Esophagus squamous epithelium (tissue), 5 donors: ENCODE measurements around the gene ATP6AP1. TPM values are rescaled to one million over a fixed set of nuclear protein-coding genes. Genes with fewer than 3 reads are reported as not detected.

ENCODE experiments used
- DNase-seq: peaks from one replicate; lab custom pipeline; 2025; lab: John Stamatoyannopoulos, UW
- H3K27ac ChIP-seq, 4 donors: fragments of 200-600 bp; sonication (generic); one replicate each; pipeline ENCODE4 v1.5.1; 2016 to 2019; ENCODE audit warnings: mild to moderate bottlenecking in 1 of 4
- H3K27me3 ChIP-seq, 4 donors: fragments of 200-600 bp; sonication (generic); 1 replicate in 3 of 4; 2 replicates in 1 of 4; pipeline versions ENCODE4 v1.5.1 to v1.6.0; 2017 to 2021; ENCODE audit warnings: antibody characterized with exemption in 1 of 4
- H3K36me3 ChIP-seq, 3 donors: fragments of 200-600 bp; sonication (generic); one replicate each; pipeline ENCODE4 v1.5.1; 2016 to 2019
- H3K4me1 ChIP-seq, 3 donors: fragments of 200-600 bp; sonication (generic); one replicate each; pipeline ENCODE4 v1.5.1; 2017 to 2019
- H3K4me3 ChIP-seq, 4 donors: fragments of 200-600 bp; sonication (generic); 1 replicate in 3 of 4; 2 replicates in 1 of 4; pipeline ENCODE4 v1.5.1; 2016 to 2019; ENCODE audit warnings: mild to moderate bottlenecking in 2 of 4, moderate library complexity in 1 of 4
- H3K9me3 ChIP-seq, 3 donors: fragments of 200-600 bp; sonication (generic); one replicate each; pipeline ENCODE4 v1.5.1; 2016 to 2019
- POLR2A ChIP-seq, 4 donors: fragments of 450-650 bp; IDR thresholded peaks; one replicate each; pipeline ENCODE4 v1.6.1; 2017; ENCODE audit warnings: antibody characterized with exemption in 4 of 4, mild to moderate bottlenecking in 4 of 4, moderate library complexity in 3 of 4
- WGBS, 2 donors: methylation state at CpG; one replicate each; pipeline ENCODE4 v1.1.5; 2018; 5-methylcytosine and 5-hydroxymethylcytosine counted together
- intact Hi-C: fragments of 100-400 bp; cut with DNase I; formaldehyde crosslinking; loops from one replicate; pipeline ENCODE4 v1.15.0; 2022
- total RNA-seq, 4 donors: library from RNA; depleted of rRNA; stranded (reverse); fragments of >200 nt; gene quantifications; one replicate each; pipeline ENCODE4 v1.1.0, GENCODE V29; 2016
- TF ChIP-seq, protein P1 (sequence below), 6 experiments: fragments of 450-650 bp in 4 of 6; fragments of 200-600 bp in 2 of 6; sonication (generic) in 2 of 6; IDR thresholded peaks; one replicate each; pipeline ENCODE4 v1.5.1; 2016 to 2019; ENCODE audit warnings: antibody characterized with exemption in 6 of 6, mild to moderate bottlenecking in 4 of 6, moderate library complexity in 4 of 6
- donor health status: DM: yes; HTN: yes; CAD: no.

Gene ATP6AP1
- total RNA-seq, 4 donors from 2014 or later, result 28.5 to 83.8 (median 37.2) TPM

GRCh38 chrX:154463611-154464220 is 35.2 kb downstream of the ATP6AP1 start:
- no peak for DNase-seq
- 92% methylated on average over 7 of the region's 36 CpGs; no CpG with 5 or more reads in 1 of the 2 donors for WGBS, 2 donors
- TF ChIP-seq, protein P1, sequence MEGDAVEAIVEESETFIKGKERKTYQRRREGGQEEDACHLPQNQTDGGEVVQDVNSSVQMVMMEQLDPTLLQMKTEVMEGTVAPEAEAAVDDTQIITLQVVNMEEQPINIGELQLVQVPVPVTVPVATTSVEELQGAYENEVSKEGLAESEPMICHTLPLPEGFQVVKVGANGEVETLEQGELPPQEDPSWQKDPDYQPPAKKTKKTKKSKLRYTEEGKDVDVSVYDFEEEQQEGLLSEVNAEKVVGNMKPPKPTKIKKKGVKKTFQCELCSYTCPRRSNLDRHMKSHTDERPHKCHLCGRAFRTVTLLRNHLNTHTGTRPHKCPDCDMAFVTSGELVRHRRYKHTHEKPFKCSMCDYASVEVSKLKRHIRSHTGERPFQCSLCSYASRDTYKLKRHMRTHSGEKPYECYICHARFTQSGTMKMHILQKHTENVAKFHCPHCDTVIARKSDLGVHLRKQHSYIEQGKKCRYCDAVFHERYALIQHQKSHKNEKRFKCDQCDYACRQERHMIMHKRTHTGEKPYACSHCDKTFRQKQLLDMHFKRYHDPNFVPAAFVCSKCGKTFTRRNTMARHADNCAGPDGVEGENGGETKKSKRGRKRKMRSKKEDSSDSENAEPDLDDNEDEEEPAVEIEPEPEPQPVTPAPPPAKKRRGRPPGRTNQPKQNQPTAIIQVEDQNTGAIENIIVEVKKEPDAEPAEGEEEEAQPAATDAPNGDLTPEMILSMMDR (IDR thresholded peaks at IDR 0.05), result no peak
- TF ChIP-seq POLR2A (IDR thresholded peaks at IDR 0.05), result no peak
- intact Hi-C loops, result no loop called here
- no peak overlapping the region for H3K4me3 ChIP-seq
- peaks cover 0 to 59% (median 0%) of the 10 kb centered on the region in 3 donors for H3K36me3 ChIP-seq
- H3K27ac ChIP-seq, result no peak overlapping the region
- no peaks in the 10 kb centered on the region for H3K27me3 ChIP-seq
- no peaks in the 10 kb centered on the region for H3K9me3 ChIP-seq
- H3K4me1 ChIP-seq, result peaks cover 5 to 21% (median 7%) of the 10 kb centered on the region in 3 donors

- Histone ChIP-seq H3K4me3 (no peak overlapping the region), H3K9me3 (no peaks in the 10 kb centered on the region), H3K36me3 (peaks cover 0 to 71% (median 0%) of the 10 kb centered on the region in 3 donors), H3K4me1 (peaks cover 0 to 10% (median 3%) of the 10 kb centered on the region in 3 donors), H3K27me3 (no peaks in the 10 kb centered on the region), H3K27ac (no peak overlapping the region)
- intact Hi-C loops, result no loop called here
- 98% methylated on average over 10 of the region's 28 CpGs; no CpG with 5 or more reads in 1 of the 2 donors for whole genome bisulfite sequencing, 2 donors
- no peak for DNase-seq
- no peak for TF ChIP-seq POLR2A (IDR thresholded peaks at IDR 0.05)
- TF ChIP-seq, protein P1 (IDR thresholded peaks at IDR 0.05), result no peak
These were observed 36.4 kb downstream of the ATP6AP1 start for GRCh38 chrX:154464806-154465365.

- intact Hi-C loops, result no loop called here
- DNase-seq, result no peak
- Histone ChIP-seq H3K9me3 (no peaks in the 10 kb centered on the region), H3K4me1 (peaks cover 0 to 2% (median 0%) of the 10 kb centered on the region in 3 donors), H3K4me3 (no peak overlapping the region), H3K27me3 (no peaks in the 10 kb centered on the region), H3K27ac (no peak overlapping the region), H3K36me3 (peaks cover 0 to 78% (median 0%) of the 10 kb centered on the region in 3 donors)
- WGBS, 2 donors, result no CpG with 5 or more reads among the region's 14 CpGs
- no peak for TF ChIP-seq POLR2A (IDR thresholded peaks at IDR 0.05)
- TF ChIP-seq, protein P1 (IDR thresholded peaks at IDR 0.05), result no peak
These were observed 37.1 kb downstream of the ATP6AP1 start for GRCh38 chrX:154465601-154466000.

- no peak overlapping the region for H3K27ac ChIP-seq
- H3K4me1 ChIP-seq, result no peaks in the 10 kb centered on the region
- H3K4me3 ChIP-seq, result no peak overlapping the region
- no peaks in the 10 kb centered on the region for H3K9me3 ChIP-seq
- 92% methylated on average over 5 of the region's 32 CpGs; no CpG with 5 or more reads in 1 of the 2 donors for WGBS, 2 donors
- TF ChIP-seq, protein P1 (IDR thresholded peaks at IDR 0.05), result no peak
- TF ChIP-seq POLR2A (IDR thresholded peaks at IDR 0.05), result no peak
- H3K27me3 ChIP-seq, result no peaks in the 10 kb centered on the region
- peaks cover 0 to 83% (median 0%) of the 10 kb centered on the region in 3 donors for H3K36me3 ChIP-seq
- intact Hi-C loops, result no loop called here
- DNase-seq, result no peak
These were observed 37.6 kb downstream of the ATP6AP1 start for GRCh38 chrX:154466036-154466435.

GRCh38 chrX:154466907-154467306 is 38.4 kb downstream of the ATP6AP1 start:
- intact Hi-C loops, result no loop called here
- no peak for TF ChIP-seq POLR2A (IDR thresholded peaks at IDR 0.05)
- TF ChIP-seq, protein P1 (IDR thresholded peaks at IDR 0.05), result no peak
- peaks cover 0 to 88% (median 0%) of the 10 kb centered on the region in 3 donors for H3K36me3 ChIP-seq
- no peaks in the 10 kb centered on the region for H3K27me3 ChIP-seq
- no peak for DNase-seq
- H3K4me1 ChIP-seq, result no peaks in the 10 kb centered on the region
- no peaks in the 10 kb centered on the region for H3K9me3 ChIP-seq
- H3K4me3 ChIP-seq, result no peak overlapping the region
- whole genome bisulfite sequencing, 2 donors, result no CpG with 5 or more reads among the region's 15 CpGs
- no peak overlapping the region for H3K27ac ChIP-seq
